Keratinocyte (primary cell): ENCODE results near the gene ARMC9.
"Not testable (repeated sequence)": the region's sequence is repeated elsewhere in the genome, so short reads cannot be mapped to it uniquely, and the experiment has no call there.

ENCODE experiments used
- CTCF ChIP-seq, 3 experiments: IDR thresholded peaks in 1 of 3; conservative IDR thresholded peaks in 1 of 3; optimal IDR thresholded peaks in 1 of 3; 2 replicates in 2 of 3; 3 replicates in 1 of 3; pipeline versions ENCODE3 to v1.5.1; 2011; ENCODE audit warnings: low read length in 3 of 3, mild to moderate bottlenecking in 3 of 3, moderate library complexity in 2 of 3, control low read depth in 1 of 3, inconsistent platforms in 1 of 3; ENCODE audit not compliant: insufficient read depth in 2 of 3; ENCODE audit errors: extremely low read depth in 1 of 3
- EZH2 ChIP-seq: IDR thresholded peaks from one replicate; pipeline ENCODE4 v1.6.1; 2012; ENCODE audit warnings: inconsistent platforms, mild to moderate bottlenecking, low read length, moderate library complexity

GRCh38 chr2:231401101-231401500 is 202.7 kb downstream of the ARMC9 start:
- TF ChIP-seq EZH2; CTCF (optimal IDR thresholded peaks at IDR 0.05 in 1 of 3, IDR thresholded peaks at IDR 0.05 in 1 of 3, conservative IDR thresholded peaks at IDR 0.05 in 1 of 3; ENCODE audit: extremely low read depth in 1 of 3, insufficient read depth in 2 of 3, low read length in 3 of 3): not testable (repeated sequence)
